Inflammatory macrophage treated with lipopolysaccharide for 4 hours (primary cell): ENCODE results near the gene SERPINA4.
"Not testable (repeated sequence)": the region's sequence is repeated elsewhere in the genome, so short reads cannot be mapped to it uniquely, and the experiment has no call there.

ENCODE experiments used
- DNase-seq: peaks from one replicate; pipeline ENCODE4 v3.0.0-alpha.2; 2020

SERPINA4 gene

GRCh38 chr14:94570440-94570839 lies 9.2 kb downstream of the SERPINA4 start:
- no peak for DNase-seq

DNA sequence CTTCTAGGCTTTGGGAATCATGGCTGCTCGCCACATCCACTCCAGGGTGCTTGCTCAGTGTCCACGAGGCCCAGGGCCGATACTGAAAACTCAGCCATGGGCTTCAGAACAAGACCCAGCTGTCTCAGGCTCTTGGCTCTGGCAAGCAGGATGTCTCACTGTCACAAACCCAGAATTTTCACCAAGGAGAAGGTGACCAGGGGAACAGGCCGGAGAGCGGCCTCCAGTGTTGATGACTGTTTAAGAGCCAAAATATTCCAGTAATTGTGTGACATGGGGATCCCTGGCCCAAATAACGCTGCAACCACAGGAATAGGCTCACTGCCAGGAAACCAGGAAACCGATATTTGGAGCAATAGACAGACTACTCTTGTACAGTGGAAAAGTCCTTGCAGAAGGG lies 10.2 kb downstream of the SERPINA4 start:
- DNase-seq = no peak

- no peak for DNase-seq
Observed at GRCh38 chr14:94571950-94572349, 10.7 kb downstream of the SERPINA4 start.

- no peak for DNase-seq
Observed at GRCh38 chr14:94572637-94573303, 11.5 kb downstream of the SERPINA4 start.

DNA sequence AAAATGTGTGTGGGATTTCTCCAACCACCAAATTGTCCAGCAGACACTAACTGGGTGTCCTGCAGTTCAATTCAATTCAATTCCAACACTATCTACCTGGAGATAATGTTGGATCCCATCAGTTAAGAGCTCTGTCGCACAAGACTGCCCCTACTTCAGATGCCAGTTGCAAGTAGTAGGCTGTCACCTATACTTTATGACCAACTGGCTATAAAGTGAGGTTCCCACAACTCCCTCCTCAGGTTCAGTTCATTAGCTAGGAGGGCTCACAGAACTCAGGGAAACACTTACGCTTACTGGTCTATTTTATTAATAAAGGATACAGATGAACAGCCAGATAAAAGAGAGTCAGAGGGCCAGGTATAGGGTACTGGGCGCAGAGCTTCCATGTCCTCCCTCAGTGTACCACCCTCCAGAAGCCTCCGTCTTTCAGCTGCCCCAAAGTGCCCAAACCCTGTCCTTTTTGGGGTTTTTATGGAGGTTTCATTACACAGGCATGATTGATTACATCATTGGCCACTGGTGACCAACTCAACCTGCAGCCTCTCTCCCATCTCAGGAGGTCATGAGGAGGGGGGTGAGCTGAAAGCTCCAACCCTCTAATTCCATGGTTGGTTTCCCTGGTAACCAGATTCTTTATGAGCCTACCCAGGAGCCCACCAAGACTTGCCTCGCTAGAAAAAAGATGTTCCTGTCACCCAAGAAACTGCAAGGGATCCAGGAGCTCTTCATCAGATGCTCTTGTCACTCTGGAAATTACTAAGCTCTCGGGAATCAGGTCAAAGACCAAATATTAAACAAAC lies 12.4 kb downstream of the SERPINA4 start:
- no peak for DNase-seq

GRCh38 chr14:94574336-94574735 lies 13.1 kb downstream of the SERPINA4 start:
- no peak for DNase-seq

GRCh38 chr14:94575730-94576585 lies 14.7 kb downstream of the SERPINA4 start:
- DNase-seq = no peak

GRCh38 chr14:94577472-94577871 lies 16.2 kb downstream of the SERPINA4 start:
- DNase-seq = not testable (repeated sequence)

- no peak for DNase-seq
Observed at GRCh38 chr14:94578712-94579111, 17.5 kb downstream of the SERPINA4 start.

GRCh38 chr14:94581127-94581999 lies 20.1 kb downstream of the SERPINA4 start, which contains the start of gene SERPINA5:
Gene SERPINA5 (plus strand): TSS chr14:94581426. CDS start chr14:94587363, 5,937 bp downstream.
- DNase-seq = no peak

GRCh38 chr14:94582199-94582750 lies 21.0 kb downstream of the SERPINA4 start:
- no peak for DNase-seq

GRCh38 chr14:94582851-94583250 lies 21.6 kb downstream of the SERPINA4 start:
- no peak for DNase-seq

DNA sequence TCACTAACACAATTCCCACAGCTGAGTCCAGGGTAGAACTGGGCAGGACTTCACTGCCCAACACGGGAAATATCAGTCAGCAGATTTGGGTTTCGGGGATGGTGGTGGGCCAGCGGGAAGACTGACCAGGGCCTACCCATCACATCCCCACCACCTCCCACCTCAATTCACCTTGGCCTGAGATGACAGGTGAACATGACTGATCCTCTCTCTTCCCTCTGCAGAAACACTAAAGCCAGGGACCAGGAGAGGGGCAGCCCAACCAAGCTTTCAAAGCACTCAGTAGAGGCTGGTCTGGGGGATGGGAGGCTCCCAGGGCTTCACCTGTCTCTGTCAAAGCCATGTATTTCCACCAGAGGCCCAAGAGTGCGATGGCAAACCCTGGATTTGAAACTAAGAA lies 22.3 kb downstream of the SERPINA4 start:
- DNase-seq = no peak

DNA sequence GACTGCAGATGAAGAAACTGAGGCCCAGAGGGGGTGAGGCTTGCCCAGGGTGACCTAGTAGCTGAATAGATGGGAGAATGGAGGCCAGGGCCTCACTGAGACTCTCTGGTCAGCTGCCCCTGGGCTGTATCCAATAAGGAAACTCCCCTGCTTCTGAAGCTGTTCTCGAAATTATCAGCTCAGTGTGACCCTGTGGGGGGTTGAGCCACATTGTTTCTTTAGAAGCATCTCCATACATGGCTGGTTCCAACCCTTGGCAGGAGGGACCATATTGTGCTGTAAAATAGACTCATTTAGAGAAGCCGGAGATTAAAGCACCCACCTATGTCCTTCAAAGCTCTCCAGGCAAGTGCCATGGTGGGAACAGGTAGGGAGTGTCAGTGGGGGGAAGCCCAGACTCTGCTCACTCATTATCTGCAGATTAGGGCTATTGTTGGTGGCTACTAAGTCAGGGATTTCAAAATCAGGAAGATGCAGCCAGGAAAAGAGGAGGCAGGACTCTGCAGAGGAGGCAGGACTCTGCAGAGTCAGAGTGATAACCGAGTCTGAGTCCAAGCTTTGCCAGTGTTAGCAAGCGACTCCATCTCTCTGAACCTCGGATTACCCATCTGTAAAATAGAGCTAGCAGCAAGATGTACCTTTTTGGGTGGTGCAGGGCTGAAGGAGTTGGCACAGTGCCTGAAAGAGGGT lies 23.5 kb downstream of the SERPINA4 start:
- no peak for DNase-seq

GRCh38 chr14:94586635-94587034 lies 25.4 kb downstream of the SERPINA4 start:
- no peak for DNase-seq

DNA sequence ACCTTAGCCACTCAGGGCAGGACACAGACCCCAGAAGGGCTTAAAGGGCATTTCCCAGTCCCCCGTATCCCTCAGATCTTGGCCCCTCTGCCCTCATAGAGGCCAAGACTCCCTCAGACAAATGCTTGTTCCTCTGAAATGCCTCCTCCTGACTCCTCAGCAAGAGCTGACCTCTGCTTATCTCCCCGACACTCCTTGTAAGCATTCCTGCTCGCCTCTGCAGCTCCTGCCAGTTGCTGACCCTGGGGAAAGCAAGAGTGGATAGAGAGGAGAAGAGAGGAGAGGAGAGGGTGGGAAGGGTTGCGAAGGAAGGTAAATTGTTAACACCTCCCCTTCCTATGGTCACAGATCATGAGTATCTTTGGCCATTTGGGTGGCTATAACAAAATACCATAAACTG lies 27.1 kb downstream of the SERPINA4 start:
- no peak for DNase-seq

- DNase-seq = no peak
Observed at GRCh38 chr14:94591073-94591472, 29.8 kb downstream of the SERPINA4 start.

- DNase-seq = no peak
Observed at GRCh38 chr14:94591871-94592270, 30.6 kb downstream of the SERPINA4 start.

GRCh38 chr14:94592457-94592856 lies 31.2 kb downstream of the SERPINA4 start:
- no peak for DNase-seq

DNA sequence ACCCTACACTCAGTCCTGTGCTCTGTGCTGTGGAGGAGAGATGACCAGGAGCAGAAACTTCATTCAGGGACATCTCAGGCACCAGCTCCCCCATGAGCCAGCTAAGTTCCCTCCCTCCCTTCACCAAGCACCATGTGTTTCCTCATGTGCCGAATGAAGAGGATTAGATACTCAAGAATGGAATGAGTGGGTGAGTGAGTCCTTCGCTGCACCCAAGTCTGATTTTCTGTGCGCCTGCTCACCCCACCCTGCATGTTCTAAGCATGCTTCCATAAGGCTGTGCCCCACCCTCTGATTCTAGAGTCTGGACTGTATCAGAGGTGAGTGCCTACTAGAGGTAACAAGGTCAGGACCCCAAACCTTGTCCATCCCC lies 32.1 kb downstream of the SERPINA4 start:
- DNase-seq = no peak

GRCh38 chr14:94593749-94594431 lies 32.6 kb downstream of the SERPINA4 start:
- no peak for DNase-seq
